GM19467 (cell line): ENCODE measurements around the gene ASXL1.
"Not testable (repeated sequence)": the region's sequence is repeated elsewhere in the genome, so short reads cannot be mapped to it uniquely, and the experiment has no call there.

Experiments used
- ATAC-seq: cut with Tn5 transposase; IDR thresholded peaks from one replicate; pipeline ENCODE4 v1.9.1; 2021; ENCODE audit warnings: mild to moderate bottlenecking, moderate library complexity; ENCODE audit not compliant: unreplicated experiment

The ASXL1 gene

DNA sequence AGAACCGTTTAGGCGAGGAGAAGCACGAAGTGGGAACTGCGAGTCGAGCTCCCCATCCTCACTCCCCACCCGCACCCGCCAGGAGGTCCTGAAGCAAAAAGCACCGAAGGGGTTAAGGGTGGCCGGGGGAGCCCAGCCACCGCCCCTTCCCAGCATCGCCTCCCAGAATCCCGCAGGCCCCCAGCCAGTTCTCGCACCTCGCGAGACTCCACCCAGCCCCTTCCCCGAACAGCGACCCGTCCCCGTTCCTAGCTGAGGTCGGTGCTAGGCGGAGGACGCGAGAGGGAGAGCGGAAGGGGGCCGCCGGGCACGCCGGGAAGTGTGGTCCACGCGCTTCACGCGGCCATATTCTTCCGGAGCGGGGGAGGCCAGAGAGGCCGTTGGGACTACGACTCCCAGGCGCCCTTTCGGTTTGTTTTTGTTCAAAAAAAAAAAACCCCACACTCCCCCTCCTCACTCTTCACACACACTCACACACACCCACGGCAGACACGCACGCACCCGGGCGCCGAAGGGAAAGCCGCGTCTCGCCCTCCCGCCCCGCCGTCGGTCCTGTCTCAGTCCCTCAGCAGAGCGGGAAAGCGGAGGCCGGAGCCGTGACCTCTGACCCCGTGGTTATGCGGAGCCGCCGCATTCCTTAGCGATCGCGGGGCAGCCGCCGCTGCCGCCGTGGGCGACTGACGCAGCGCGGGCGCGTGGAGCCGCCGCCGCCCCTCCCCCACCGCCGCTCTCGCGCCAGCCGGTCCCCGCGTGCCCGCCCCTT, at the start of gene ASXL1:
TSS of gene ASXL1 (plus strand) at position 463 of the 763 bp plus-strand sequence. CDS start 445 bp downstream, outside the sequence.
- peak; percentile 65 for ATAC-seq

- ATAC-seq: no peak
These were observed 45.3 kb upstream of the ASXL1 start for GRCh38 chr20:32312718-32313424.

DNA sequence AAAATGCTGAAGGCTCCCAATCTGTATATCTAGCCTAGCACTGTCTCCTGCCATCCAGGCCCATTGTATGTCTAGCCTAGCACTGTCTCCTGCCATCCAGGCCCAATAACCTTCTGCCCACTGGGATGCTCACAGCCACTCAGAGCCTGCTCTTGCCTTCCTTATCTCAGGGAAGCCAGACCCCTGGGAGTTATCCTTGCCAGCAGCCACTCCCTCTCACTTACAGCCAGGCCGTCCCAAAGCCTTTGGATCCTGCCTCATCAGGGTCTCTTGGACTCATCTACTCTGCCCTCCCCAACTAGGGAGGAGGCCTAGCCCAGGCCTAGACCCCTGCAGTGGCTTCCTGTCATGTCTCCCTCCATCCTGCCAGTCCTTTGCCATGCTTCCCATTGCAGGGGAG, 43.4 kb upstream of the ASXL1 start:
- no peak for ATAC-seq

GRCh38 chr20:32315399-32315798, 42.7 kb upstream of the ASXL1 start:
- ATAC-seq: no peak

DNA sequence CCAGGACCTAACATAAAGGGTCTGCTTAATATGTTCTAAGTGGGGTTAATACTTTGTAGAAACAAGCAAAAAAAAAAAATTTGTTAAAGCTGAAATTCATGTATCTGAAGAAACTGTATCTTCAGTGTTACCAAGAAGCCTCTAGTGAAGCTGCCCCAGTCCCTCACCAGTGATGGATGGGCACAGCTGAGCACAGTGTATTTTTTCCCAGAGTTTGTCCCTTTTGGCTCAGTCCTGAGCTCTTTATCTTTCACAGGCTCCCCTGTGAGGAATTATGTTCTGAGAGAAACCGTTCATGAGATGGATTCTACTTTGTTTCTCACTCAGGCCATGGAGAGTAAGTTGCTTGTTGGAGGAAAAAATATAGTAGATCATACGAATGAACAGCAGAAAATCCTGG, 42.2 kb upstream of the ASXL1 start:
- no peak for ATAC-seq

- ATAC-seq: no peak
These were observed 41.5 kb upstream of the ASXL1 start for GRCh38 chr20:32316667-32317066.

GRCh38 chr20:32319100-32319499, 39.0 kb upstream of the ASXL1 start:
- no peak for ATAC-seq

DNA sequence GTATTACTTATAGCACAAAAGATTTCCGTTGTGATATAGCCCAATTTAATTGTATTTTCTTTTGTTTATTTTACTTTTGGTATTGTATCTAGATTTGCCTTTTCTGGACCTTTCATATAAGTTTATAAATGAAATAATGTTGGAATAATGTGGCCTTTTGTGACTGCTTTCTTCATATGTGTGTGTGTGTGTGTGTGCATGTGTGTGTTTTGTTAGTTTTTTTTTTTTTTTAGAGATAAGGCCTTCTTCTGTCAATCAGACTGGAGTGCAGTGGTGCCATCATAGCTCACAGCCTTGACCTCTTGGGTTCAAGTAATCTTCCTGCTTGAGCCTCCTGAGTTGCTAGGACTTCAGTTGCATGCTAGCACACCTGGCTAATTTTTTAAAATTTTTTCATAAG, 37.8 kb upstream of the ASXL1 start:
- ATAC-seq: no peak

DNA sequence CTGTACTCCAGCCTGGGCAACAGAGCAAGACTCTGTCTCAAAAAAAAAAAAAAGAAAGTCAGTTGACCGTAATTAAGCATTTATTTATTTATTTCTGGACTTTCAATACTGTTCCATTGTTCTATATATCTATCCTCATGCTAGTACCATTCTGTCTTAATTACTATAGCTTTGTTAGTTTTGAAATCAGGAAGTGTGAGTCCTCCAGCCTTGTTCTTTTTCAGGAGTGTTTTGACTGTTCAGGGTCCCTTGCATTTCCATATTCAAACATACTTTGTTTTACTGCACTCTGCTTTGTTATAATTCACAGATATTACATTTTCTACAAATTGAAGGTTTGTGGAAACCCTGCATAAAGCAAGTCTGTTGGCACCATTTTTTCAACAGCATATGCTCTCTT, 36.7 kb upstream of the ASXL1 start:
- ATAC-seq: no peak

DNA sequence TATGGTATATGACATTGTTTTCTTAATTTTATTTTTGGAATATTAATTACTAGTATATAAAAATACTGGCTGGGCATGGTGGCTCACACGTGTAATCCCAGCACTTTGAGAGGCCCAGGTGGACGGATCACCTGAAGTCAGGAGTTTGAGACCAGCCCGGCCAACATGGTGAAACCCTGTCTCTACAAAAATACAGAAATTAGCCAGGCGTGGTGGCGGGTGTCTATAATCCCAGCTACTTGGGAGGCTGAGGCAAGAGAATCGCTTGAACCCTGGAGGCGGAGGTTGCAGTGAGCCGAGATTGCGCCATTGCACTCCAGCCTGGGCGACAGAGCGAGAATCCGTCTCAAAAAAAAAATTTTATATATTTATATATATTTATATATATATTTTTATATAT, 35.9 kb upstream of the ASXL1 start:
- ATAC-seq: not testable (repeated sequence)

- ATAC-seq: not testable (repeated sequence)
These were observed 34.4 kb upstream of the ASXL1 start for GRCh38 chr20:32323761-32324160.

GRCh38 chr20:32325706-32326503, 32.2 kb upstream of the ASXL1 start:
- ATAC-seq: no peak

- no peak for ATAC-seq
These were observed 31.7 kb upstream of the ASXL1 start for GRCh38 chr20:32326504-32326845.

- no peak for ATAC-seq
These were observed 30.9 kb upstream of the ASXL1 start for GRCh38 chr20:32327087-32327681.

DNA sequence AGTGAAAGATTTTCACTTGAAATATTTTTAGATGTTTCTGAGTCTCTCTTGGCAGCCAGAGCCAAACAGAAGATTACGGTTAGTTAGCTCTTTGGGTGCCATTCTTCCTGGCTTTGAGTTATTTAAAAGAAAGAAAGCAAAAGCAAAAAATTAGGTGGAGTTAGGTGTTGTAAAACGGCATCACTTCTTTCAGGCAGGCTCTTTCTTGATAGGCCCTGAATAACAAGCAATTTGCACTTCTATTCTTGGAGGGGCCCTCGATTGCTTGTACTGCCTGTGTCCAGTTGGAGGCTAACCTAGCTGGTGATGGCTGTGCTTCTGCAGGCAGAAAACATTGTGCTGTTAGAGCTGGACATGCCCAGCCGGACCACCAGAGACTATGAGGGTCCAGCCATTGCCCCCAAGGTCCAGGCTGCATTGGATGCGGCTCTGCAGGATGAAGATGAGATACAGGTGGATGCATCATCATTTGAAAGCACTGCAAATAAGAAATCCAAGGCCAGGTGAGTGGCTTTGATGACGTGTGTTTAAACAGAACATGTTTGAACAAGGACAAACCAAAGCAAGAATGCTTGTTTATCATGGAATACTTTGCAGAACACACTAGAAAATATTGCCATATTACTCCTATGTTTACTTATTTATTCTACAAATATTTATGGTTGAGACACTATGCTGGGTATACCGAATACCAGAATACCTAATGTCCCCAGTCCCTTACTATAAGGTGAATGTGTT, 28.1 kb upstream of the ASXL1 start:
- no peak for ATAC-seq

DNA sequence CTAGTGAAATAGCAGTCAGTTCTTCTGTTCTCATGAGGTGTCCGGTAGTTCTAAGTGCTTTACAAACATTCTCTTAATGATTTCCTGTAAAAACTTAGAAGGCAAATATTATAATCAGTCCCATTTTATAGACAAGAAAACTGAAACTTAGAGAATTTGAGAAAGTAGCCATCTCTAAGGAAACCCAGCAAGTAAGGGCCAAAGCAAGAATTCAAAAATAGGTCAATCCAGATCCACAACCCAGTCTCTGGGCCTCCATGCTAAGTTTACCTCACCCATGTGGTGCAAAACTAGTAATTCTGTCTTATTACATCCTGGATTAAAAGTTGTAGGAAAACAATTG, 27.6 kb upstream of the ASXL1 start:
- no peak for ATAC-seq

- no peak for ATAC-seq
These were observed 25.5 kb upstream of the ASXL1 start for GRCh38 chr20:32332614-32333013.

- no peak for ATAC-seq
These were observed 24.7 kb upstream of the ASXL1 start for GRCh38 chr20:32333181-32333987.

DNA sequence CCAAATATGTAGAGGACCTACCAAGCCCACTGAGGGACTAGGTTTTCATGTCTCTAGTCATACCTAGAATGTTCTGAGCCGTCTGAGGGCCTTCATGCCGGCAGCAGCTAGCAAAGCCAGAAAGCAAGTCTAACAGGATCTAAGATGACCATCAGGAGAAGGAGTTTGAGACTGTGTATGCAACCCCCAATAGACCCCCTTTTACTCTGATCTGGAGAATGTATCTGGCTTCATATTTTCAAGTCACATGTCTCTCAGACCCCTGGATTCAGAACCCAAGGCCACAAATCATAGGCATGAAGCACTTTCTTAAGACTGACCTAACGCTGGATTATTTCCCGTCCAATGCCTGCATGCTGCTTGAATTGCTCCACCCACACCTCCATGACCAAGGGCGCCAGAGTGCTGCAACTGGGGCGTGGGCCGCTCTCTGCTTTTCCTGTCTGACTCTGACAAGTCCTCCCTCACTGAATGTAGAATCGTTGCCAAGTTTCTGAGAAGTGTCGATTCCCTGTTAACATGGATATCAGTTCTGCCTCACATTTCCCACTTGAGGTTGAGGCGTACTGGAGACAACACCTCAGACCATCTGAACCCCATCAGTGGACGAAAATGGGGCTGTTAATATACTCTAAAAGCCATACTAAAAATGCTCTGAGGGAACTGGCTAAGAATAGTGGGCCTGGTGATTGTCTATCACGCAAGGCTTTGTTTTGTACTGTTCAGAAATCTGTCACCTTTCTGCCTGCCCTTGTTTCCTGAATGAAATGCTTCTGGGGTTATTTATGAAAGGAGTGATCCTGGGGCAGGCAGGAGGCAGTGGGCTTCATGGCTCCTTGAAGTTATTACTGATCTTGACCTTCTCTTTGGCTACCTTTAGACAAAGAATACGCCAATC, 23.9 kb upstream of the ASXL1 start:
- ATAC-seq: no peak
